GM19193 (cell line): Measurements from ENCODE around the gene EHMT1.

Experiments
- POLR2A ChIP-seq: IDR thresholded peaks from 4 replicates; pipeline ENCODE4 v1.6.1; 2011; ENCODE audit not compliant: insufficient read depth, insufficient read length; ENCODE audit errors: extremely low read depth

EHMT1 gene

DNA sequence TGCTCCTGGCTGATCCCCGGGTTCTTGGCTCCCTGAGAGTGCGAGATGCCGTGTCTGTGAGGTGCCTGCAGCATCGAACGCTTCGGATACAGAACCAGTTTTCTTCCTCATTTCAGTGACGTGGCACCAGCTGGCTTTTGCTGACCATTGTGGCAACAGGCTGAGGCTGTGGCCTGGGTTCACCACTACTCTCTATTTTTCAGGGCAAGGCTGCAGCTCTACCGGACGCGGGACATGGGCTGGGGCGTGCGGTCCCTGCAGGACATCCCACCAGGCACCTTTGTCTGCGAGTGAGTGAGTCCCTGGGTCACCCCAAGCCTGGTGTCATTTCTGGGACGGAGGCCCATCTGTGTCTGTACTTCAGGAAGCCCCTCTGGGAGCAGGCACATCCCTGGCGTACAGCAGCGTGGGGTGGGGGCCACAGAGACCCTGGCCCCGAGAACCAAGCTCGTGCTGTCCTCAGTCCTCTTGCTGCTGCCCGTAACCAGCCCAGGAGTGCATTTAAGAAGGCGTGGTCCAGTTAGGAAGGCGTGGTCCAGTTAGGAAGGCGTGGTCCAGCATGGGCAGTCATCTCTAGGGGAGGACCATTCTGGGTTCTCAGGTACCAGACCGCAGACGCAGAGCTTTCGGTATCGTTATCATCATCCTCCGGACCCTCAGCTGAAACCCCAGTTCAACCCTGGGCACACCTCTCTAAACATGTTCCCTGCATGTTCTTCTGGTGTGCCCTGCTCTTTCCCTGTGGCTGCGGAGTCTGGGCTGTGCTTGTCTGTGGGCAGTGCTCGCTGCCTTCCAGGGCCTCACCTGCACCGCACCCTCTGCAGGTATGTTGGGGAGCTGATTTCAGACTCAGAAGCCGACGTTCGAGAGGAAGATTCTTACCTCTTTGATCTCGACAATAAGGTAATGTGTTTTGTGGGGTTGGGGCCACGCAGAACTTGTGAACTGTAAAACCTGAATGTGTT, 198.7 kb downstream of the EHMT1 start:
- no peak for TF ChIP-seq POLR2A

- TF ChIP-seq POLR2A: no peak
Measured at GRCh38 chr9:137818286-137818685, 199.5 kb downstream of the EHMT1 start.

DNA sequence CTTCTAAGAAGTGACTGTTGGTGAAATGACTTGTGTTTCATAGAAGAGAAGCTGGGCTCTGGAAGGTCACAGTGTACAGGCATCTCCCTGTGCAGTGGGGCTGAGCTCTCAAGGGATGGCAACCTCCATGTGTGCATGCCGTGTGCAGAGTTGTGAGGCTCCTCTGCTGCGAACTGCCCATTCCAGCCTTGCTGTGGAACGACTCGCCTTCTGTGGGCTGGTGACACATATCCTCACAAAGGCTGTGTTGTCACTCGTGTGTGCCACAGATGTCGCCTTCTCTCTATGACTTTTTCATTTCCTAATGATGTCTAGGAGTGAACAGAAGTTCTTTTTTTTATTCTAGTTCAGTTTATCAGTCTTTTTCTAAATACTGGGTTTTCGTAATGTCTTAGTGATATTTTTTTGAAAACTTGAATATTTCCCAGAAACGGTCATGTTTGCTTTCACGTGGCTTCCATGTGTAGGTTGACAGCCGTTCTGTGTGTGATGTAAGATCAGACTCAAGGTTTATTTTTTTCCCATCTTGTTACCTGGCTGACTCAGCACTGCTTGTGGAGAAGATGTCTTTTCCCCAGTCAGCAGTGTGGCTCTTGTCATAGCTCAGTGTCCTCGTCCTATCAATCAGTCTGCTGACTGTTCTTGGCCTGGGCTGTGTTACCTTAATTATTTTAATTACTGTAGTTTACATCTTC, 201.5 kb downstream of the EHMT1 start:
- no peak for TF ChIP-seq POLR2A

GRCh38 chr9:137823986-137824771, 205.4 kb downstream of the EHMT1 start:
- no peak for TF ChIP-seq POLR2A

DNA sequence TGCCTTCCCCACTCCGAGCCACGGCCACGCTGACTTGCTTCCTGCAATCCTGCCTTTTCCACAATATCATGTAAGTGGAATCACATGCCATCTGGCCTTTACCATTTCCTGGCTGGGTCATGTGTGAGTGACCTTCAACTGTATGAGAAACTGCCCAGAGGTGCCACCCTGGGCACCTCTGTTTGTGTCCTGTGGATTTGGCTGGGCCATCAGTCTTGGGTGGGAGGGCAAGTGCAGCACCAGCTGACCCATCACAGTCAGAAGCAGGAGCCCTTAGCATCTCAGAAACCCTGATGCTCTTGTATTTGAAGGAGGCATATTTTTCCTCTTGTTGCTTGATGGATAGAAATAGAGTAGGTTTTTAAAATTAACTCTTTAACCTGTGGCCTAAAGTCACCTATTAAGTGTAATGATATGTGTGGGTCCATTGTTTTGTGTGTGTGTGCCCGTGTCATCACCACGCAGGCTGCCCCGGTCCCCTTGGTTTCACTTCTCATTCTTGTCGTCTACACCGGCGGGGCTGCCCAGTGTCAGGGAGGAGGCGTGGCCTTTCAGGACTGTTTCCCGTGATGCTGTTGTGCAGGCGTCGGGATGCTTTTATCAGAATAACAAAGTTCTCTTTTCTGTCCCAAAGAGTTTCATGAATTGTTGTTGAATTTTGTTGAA, 206.7 kb downstream of the EHMT1 start:
- no peak for TF ChIP-seq POLR2A

DNA sequence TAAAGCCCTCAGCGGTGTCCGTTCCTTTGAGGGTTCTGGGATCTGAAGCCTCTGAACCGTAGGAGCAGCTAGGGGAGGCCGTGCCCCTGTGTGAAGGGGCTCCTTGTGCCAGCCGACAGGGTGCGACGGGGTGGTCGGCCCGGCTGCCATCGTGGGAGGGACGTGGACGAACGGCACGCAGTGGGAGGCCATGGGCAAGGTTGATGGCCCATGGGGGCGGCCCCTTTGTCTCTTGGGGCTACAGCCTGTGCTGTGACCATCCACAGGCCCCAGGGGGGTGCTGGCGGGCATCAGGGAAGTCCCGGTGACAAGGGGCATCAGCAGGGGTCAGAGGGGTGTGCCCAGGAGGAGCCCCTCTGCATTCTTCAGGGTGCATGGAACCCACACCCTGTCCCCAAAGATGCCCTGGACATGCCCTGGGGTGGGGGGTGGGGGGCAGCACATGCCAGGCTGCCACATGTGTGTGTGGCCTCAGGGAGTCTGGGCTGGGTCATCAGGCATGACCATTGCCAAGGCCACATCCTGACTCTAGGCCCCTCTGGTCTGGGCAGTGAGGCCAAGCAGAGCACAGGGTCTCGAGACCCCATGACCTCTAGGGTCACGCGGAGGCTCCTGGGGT, 209.2 kb downstream of the EHMT1 start:
- no peak for TF ChIP-seq POLR2A

DNA sequence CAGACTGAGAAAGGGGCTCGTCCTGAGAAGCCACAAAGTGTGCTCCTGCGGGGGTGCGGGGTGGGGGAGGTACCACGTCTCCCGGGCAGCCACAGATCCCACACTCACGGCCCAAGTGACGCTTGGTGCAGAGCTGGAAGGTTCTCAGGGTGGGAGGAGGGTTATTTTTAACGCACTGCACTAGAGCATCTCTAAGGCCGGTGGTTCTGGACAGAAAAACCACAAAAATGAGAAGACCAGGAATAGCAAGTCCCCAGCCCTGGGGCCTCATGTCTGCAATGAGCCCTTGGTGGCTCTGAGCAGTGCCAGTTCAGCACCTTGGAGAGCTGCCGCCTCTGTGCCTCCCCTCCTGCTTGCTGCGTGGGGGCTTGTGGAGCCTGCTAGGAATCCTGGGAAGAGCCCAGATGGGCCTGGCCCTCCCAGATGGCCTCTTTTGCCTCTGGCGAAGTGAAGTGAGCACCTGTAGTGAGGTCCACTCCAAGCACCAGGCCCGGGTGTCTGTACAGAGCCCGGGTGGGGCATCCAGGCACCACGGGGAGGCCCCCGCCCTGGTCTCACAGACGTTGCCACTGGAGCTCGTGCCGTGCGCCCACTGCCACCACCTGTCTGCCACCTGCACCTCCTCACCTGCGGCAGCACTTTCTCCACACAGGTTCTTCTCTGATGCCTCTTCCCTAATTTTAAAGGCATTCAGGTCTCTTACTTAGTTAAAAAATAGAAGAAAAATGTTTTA, 209.9 kb downstream of the EHMT1 start:
- no peak for TF ChIP-seq POLR2A

DNA sequence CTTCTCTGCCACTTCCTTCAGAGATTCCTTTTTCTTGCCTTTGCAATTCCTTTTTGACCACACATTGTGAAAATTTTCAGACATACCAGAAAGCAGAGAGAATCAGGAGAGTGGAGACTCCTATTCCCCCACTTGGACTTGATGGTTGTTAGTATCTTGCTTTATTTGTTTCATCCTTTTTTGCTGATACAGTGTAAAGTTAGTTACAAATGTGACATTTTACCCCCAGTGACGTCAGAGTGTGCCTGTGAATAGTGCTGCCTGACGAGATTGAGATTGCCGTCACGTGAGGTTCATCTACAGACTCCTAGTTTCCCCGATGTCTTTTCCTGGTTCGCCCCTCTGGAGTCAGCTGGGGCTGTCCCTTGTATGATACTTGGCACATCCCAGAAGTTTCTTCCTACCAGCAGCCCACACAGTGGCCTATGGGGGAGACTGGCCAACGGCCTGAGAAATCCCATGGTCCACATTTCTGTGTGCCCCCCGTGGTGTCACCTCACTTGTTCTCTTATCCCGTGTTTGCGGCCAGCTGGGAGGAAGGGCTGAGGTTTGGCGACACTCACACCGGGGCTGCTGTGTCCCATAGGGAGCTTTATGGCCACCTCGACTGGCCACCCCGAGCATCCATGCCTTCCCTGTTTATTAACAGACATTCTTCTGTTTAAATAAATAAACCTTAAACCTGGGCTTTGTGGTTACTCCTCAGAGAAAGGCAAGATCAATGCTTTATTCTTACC, 210.6 kb downstream of the EHMT1 start:
- TF ChIP-seq POLR2A: no peak

GRCh38 chr9:137832191-137832700, 213.4 kb downstream of the EHMT1 start:
- no peak for TF ChIP-seq POLR2A

DNA sequence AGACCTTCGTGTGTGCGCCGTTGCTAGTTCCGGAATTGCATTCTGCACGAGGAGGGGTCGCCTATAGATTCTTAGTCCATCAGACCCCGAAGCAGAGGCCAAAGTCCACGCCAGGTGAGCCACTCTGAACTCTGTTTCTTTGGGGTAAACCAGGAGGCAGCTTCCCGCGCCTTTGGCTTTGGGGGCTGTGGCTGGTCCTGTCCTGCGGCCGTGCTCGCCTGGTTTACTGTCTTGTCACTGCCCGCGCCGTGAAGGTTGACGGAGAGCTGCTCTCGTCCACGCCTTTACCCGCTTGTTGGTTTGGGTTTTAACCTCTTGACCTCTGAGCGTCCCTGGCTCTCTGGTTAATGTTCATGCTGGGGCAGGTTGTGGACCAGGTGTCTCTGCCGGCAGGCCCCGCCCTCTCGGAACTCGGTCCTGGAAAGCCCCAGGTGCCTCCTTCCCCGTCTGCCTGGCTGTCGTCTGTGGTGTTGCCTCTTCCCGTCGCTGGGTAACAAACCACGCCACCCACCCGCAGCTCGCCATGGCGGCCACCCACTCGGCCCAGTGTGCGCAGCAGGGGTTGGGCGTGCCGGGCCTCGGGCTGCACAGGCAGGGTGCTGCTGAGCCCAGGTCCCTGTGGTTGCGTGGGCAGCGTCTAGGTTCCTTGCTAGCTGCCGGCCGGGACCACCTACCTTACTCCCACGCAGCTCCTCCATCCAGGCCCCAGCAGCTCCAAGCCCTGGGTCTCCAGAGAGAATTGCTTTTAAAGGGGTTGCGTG, 214.2 kb downstream of the EHMT1 start:
- TF ChIP-seq POLR2A: no peak

- no peak for TF ChIP-seq POLR2A
Measured at GRCh38 chr9:137833721-137834613, 215.2 kb downstream of the EHMT1 start.

GRCh38 chr9:137834846-137835546, 216.2 kb downstream of the EHMT1 start:
- TF ChIP-seq POLR2A: no peak
